K562 (cell line): ENCODE data around the gene RPL38. TPM values are rescaled to one million over a fixed set of nuclear protein-coding genes. Genes with fewer than 3 reads are reported as not detected.

Experiments used
- ATAC-seq: fragments of 200-7000 bp; cut with Tn5 transposase; 3 replicates; pipeline ENCODE4 v1.9.1; 2020; ENCODE audit warnings: moderate library complexity
- BruUV-seq: library from RNA; stranded (reverse); fragments of 400-500 nt; replicated peaks from 2 replicates; lab custom pipeline; 2021; lab: Mats Ljungman, UMichigan
- CTCF ChIA-PET: fragments of 300-600 bp; formaldehyde crosslinking; extraction: SDS; loops from one replicate; lab custom pipeline; 2021; ENCODE audit warnings: low intra/inter-chr PET ratio; lab: Yijun Ruan, JAX
- POLR2A ChIA-PET: fragments of 300-600, 350-650 bp; sonication (Branson Sonifier 250); formaldehyde crosslinking; extraction: SDS; loops from one replicate; lab custom pipeline; 2021; ENCODE audit warnings: antibody characterized with exemption, inconsistent platforms; lab: Yijun Ruan, JAX
- DNase-seq, 4 experiments: peaks; one replicate each; pipeline versions ENCODE4 v3.0.0 to v3.0.0-alpha.2; 2011 to 2018; ENCODE audit warnings: low spot score in 3 of 4, mixed read lengths in 3 of 4; ENCODE audit errors: extremely low read depth in 1 of 4
- FAIRE-seq: peaks from 2 replicates; lab custom pipeline; 2011; peaks lifted over from hg19 to GRCh38; lab: Jason Lieb, UNC
- H2AFZ ChIP-seq: 2 replicates; pipeline ENCODE4 v1.6.0; 2011; ENCODE audit warnings: low read depth, low read length, control low read depth, inconsistent platforms
- H3K27ac ChIP-seq: fragments of 200-600 bp; 3 replicates; pipeline ENCODE4 v1.8.0; 2011; ENCODE audit warnings: low read depth, mild to moderate bottlenecking, control low read depth, inconsistent platforms, low read length, moderate library complexity, mixed read lengths; ENCODE audit errors: extremely low read depth
- H3K27me3 ChIP-seq, 2 experiments: fragments of 300-600 bp in 1 of 2; 2 replicates in 1 of 2; 3 replicates in 1 of 2; pipeline versions ENCODE4 v1.6.0 to v1.8.0; 2011; ENCODE audit warnings: inconsistent platforms in 2 of 2, low read length in 2 of 2, mild to moderate bottlenecking in 1 of 2, mixed read lengths in 1 of 2, moderate library complexity in 1 of 2; ENCODE audit not compliant: control insufficient read depth in 2 of 2, insufficient read depth in 2 of 2
- H3K36me3 ChIP-seq: fragments of 300-600 bp; 3 replicates; pipeline ENCODE4 v1.8.0; 2011; ENCODE audit warnings: mild to moderate bottlenecking, low read length, inconsistent platforms; ENCODE audit not compliant: control insufficient read depth, insufficient read depth
- H3K4me1 ChIP-seq, 2 experiments: fragments of 200-600 bp in 1 of 2; replicated peaks in 1 of 2; 2 replicates in 1 of 2; 3 replicates in 1 of 2; pipeline versions ENCODE4 v1.5.1 to v1.8.0; 2011; ENCODE audit warnings: inconsistent platforms in 2 of 2, low read length in 2 of 2, mild to moderate bottlenecking in 1 of 2, mixed read lengths in 1 of 2, moderate library complexity in 1 of 2; ENCODE audit not compliant: control insufficient read depth in 2 of 2, insufficient read depth in 2 of 2
- H3K4me2 ChIP-seq: 2 replicates; pipeline ENCODE4 v1.6.1; 2011; ENCODE audit warnings: low read length, control low read depth, inconsistent platforms, mixed read lengths; ENCODE audit not compliant: insufficient read depth
- H3K4me3 ChIP-seq: fragments of 200-600 bp; sonication (generic), shearing (Covaris generic); 2 replicates; pipeline ENCODE4 v1.5.1; 2016; ENCODE audit warnings: control low read depth, inconsistent platforms
- H3K79me2 ChIP-seq: fragments of 200-600 bp; 3 replicates; pipeline ENCODE4 v1.8.0; 2011; ENCODE audit warnings: low read length, inconsistent platforms; ENCODE audit not compliant: control insufficient read depth, insufficient read depth
- H3K9ac ChIP-seq, 2 experiments: 2 replicates each; pipeline versions ENCODE4 v1.6.0 to v1.6.1; 2011; ENCODE audit warnings: low read depth in 2 of 2, low read length in 2 of 2, control low read depth in 1 of 2, inconsistent platforms in 1 of 2, mild to moderate bottlenecking in 1 of 2, mixed read lengths in 1 of 2; ENCODE audit not compliant: insufficient read depth in 1 of 2
- H3K9me1 ChIP-seq: one replicate; pipeline ENCODE4 v1.6.0; 2011; ENCODE audit warnings: inconsistent platforms, mild to moderate bottlenecking, low read length, moderate library complexity; ENCODE audit not compliant: control insufficient read depth, insufficient read depth
- H3K9me3 ChIP-seq: replicated peaks from 2 replicates; pipeline ENCODE4 v1.5.1; 2011; ENCODE audit warnings: low read depth, low read length, inconsistent platforms; ENCODE audit not compliant: control insufficient read depth, insufficient read depth
- H4K20me1 ChIP-seq: replicated peaks from 2 replicates; pipeline ENCODE4 v1.6.1; 2011; ENCODE audit warnings: low read length, inconsistent platforms, mixed read lengths; ENCODE audit not compliant: control insufficient read depth, insufficient read depth
- ELF2 ChIP-seq: fragments of 250-450 bp; sonication (Bioruptor Pico); IDR thresholded peaks from 2 replicates; pipeline ENCODE4 v1.5.0; 2021; ENCODE audit warnings: mild to moderate bottlenecking
- SMC3 ChIP-seq: conservative IDR thresholded peaks from 2 replicates; pipeline ENCODE4 v1.6.1; 2011; ENCODE audit warnings: low read depth, low read length, improper control_type of control experiment; ENCODE audit not compliant: insufficient read depth
- ZNF134 ChIP-seq: fragments of 250-450 bp; sonication (Bioruptor Pico); conservative IDR thresholded peaks from 2 replicates; pipeline ENCODE4 v1.4.0; 2020
- ZNF785 ChIP-seq: fragments of 250-450 bp; sonication (Bioruptor Pico); IDR thresholded peaks from 2 replicates; pipeline ENCODE4 v1.4.0; 2020; ENCODE audit warnings: mild to moderate bottlenecking
- WGBS: fragments of 100-300 bp; shearing (Covaris generic); methylation state at CpG from one replicate; pipeline ENCODE4 v1.1.6; 2016; ENCODE audit warnings: low coverage, mixed read lengths; ENCODE audit not compliant: insufficient coverage; ENCODE audit errors: missing lambda C conversion rate; 5-methylcytosine and 5-hydroxymethylcytosine counted together
- in situ Hi-C: fragments of 300-500 bp; cut with MboI; formaldehyde crosslinking; loops from 4 replicates; pipeline ENCODE4 v1.15.0; 2018; ENCODE audit warnings: inconsistent platforms, mixed read lengths
- intact Hi-C: fragments of 100-400 bp; cut with micrococcal nuclease; formaldehyde crosslinking; loops from 2 replicates; pipeline ENCODE4 v1.14.2; 2022
- polyA plus RNA-seq, 8 experiments: library from polyadenylated mRNA; depleted of rRNA in 4 of 8; stranded (reverse) in 5 of 8; unstranded in 3 of 8; fragments of >200 nt; fragmentation: Nextera tagmentation in 2 of 8; fragmentation: Illumina TruSeq in 1 of 8; extraction: Ambion mirVana in 2 of 8; extraction: Trizol in 1 of 8; gene quantifications; 2 replicates each; pipeline versions ENCODE4 v1.2.1 to v1.2.3, GENCODE V29; 2011 to 2014; ENCODE audit warnings: inconsistent platforms in 1 of 8, missing spikeins in 1 of 8
- total RNA-seq, 7 experiments: library from RNA; depleted of rRNA in 6 of 7; stranded (reverse); fragments of >200 nt in 6 of 7; fragmentation: Illumina TruSeq in 2 of 7; extraction: Trizol in 2 of 7; gene quantifications; 2 replicates each; pipeline versions ENCODE4 v1.2.1 to v1.2.3, GENCODE V29; 2011 to 2021; ENCODE audit warnings: low replicate concordance in 1 of 7
- TF ChIP-seq, protein P1 (sequence below), 3 experiments: IDR thresholded peaks in 2 of 3; conservative IDR thresholded peaks in 1 of 3; 2 replicates each; pipeline ENCODE4 v1.5.1; 2011 to 2012; ENCODE audit warnings: low read length in 3 of 3, mild to moderate bottlenecking in 3 of 3, control low read depth in 2 of 3, improper control_type of control experiment in 1 of 3, inconsistent platforms in 1 of 3, low read depth in 1 of 3, mixed read lengths in 1 of 3, moderate library complexity in 1 of 3; ENCODE audit not compliant: insufficient read depth in 2 of 3

RPL38 gene
- total and polyA plus RNA-seq, 9 of the 15 experiments (the other 6 are each of a cell fraction or from before 2014, with no cell fraction given) = 1,224 to 3,864 (median 1,939) TPM

DNA sequence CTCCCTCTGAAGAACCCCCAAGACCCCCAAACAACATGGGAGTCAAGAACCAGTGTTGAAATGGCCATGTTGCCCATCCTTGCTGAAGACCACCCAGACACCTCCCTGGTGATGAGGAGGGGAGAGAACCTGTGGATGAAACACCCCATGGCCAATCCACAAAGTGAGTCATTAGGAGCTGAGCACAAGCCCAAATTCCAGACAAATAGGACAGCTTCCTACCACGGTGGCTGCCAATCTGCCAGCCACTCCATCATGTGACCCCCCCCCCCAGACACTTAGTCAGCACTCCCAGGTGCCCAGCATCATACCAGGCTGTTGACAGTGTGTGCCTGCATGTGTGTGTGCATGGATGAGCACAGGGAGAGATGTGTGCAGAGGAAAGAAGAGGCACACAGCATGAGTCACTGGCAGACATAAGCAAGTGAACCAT is 26.4 kb upstream of the RPL38 start:
- BruUV-seq = no TSS peak
- peaks cover 4 to 39% of the 10 kb centered on the region in 2 experiments; a peak in 3 of 5 replicates for H3K27me3 ChIP-seq
- POLR2A ChIA-PET = no interaction called here

More for the DNA sequence above, 26.4 kb upstream of the RPL38 start:
- H3K9me3 ChIP-seq = no peaks in the 10 kb centered on the region
- no peaks in the 10 kb centered on the region for H3K79me2 ChIP-seq
- no peaks in the 10 kb centered on the region for H3K9me1 ChIP-seq
- H4K20me1 ChIP-seq = peaks cover 4% of the 10 kb centered on the region; the same call in 1 of the 2 replicates
- no peaks in the 10 kb centered on the region for H3K36me3 ChIP-seq
- H2AFZ ChIP-seq = no peak overlapping the region
- H3K4me2 ChIP-seq = no peak overlapping the region
- H3K27ac ChIP-seq = no peak overlapping the region
- 0% methylated on average over 1 of the region's 1 CpG for WGBS
- H3K4me1 ChIP-seq = no peaks in the 10 kb centered on the region
- DNase-seq = no peak
- intact Hi-C loops = loop anchor here (5.0 kb wide), 3 partner anchors 180 to 750 kb away; no protein-coding TSS in a partner anchor
- TF ChIP-seq, protein P1, sequence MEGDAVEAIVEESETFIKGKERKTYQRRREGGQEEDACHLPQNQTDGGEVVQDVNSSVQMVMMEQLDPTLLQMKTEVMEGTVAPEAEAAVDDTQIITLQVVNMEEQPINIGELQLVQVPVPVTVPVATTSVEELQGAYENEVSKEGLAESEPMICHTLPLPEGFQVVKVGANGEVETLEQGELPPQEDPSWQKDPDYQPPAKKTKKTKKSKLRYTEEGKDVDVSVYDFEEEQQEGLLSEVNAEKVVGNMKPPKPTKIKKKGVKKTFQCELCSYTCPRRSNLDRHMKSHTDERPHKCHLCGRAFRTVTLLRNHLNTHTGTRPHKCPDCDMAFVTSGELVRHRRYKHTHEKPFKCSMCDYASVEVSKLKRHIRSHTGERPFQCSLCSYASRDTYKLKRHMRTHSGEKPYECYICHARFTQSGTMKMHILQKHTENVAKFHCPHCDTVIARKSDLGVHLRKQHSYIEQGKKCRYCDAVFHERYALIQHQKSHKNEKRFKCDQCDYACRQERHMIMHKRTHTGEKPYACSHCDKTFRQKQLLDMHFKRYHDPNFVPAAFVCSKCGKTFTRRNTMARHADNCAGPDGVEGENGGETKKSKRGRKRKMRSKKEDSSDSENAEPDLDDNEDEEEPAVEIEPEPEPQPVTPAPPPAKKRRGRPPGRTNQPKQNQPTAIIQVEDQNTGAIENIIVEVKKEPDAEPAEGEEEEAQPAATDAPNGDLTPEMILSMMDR (IDR thresholded peaks at IDR 0.05 in 2 of 3, conservative IDR thresholded peaks at IDR 0.05 in 1 of 3; ENCODE audit: insufficient read depth in 2 of 3, low read depth in 1 of 3, low read length in 3 of 3) = no peak
- TF ChIP-seq ELF2 (CRISPR knock-in tag) = no peak
- TF ChIP-seq ZNF785 (CRISPR knock-in tag) = no peak
- TF ChIP-seq SMC3 = no peak
- no peak for TF ChIP-seq ZNF134 (CRISPR knock-in tag)
- H3K9ac ChIP-seq = no peak overlapping the region
- ATAC-seq = no peak; the same call in 2 of the 3 replicates
- in situ Hi-C loops = loop anchor here (10.0 kb wide), 1 partner anchor 742 kb away; no protein-coding TSS in a partner anchor
- CTCF ChIA-PET = interaction anchor here (1.0 to 1.1 kb wide), 2 partner anchors 127 to 1617 kb away, joined by 3 to 4 read pairs; no protein-coding TSS in a partner anchor
- no peak overlapping the region for H3K4me3 ChIP-seq
- no peak for FAIRE-seq
